ENCODE measurements around the gene GCN1.

GRCh38 chr12:120099738-120100137 lies 94.8 kb downstream of the GCN1 start:
- TF ChIP-seq CTCF (IDR thresholded peaks at IDR 0.05; ENCODE audit: insufficient read depth, low read depth, low read length): no peak
- no peak for TF ChIP-seq EZH2 (IDR thresholded peaks at IDR 0.05; ENCODE audit: insufficient read depth, low read length)
